IMR-90 (cell line): ENCODE results near the gene GPR132. TPM values are rescaled to one million over a fixed set of nuclear protein-coding genes. Genes with fewer than 3 reads are reported as not detected.
A peak's percentile ranks its signal among the peaks of the same experiment; 100 is the strongest.

ENCODE experiments used
- ATAC-seq: fragments of 200-7000 bp; cut with Tn5 transposase; 2 replicates; pipeline ENCODE4 v1.9.1; 2020; ENCODE audit warnings: low read depth, mild to moderate bottlenecking, moderate library complexity
- BruUV-seq: library from RNA; stranded (reverse); fragments of 400-500 nt; replicated peaks from 2 replicates; lab custom pipeline; 2021; lab: Mats Ljungman, UMichigan
- CTCF ChIA-PET: fragments of 300-600 bp; formaldehyde crosslinking; extraction: SDS; loops from one replicate; lab custom pipeline; 2021; ENCODE audit warnings: antibody characterized with exemption; lab: Yijun Ruan, JAX
- POLR2A ChIA-PET: fragments of 300-600 bp; sonication (Branson Sonifier 250); formaldehyde crosslinking; loops from one replicate; lab custom pipeline; 2022; ENCODE audit warnings: antibody characterized with exemption; ENCODE audit not compliant: unreplicated experiment; lab: Charles Lee
- DNase-seq: peaks from one replicate; pipeline ENCODE4 v3.0.0; 2013
- H2AFZ ChIP-seq: replicated peaks from 2 replicates; pipeline ENCODE3; 2013; ENCODE audit warnings: low read length, mild to moderate bottlenecking; ENCODE audit not compliant: poor library complexity
- H2AK5ac ChIP-seq: 2 replicates; pipeline ENCODE4 v1.6.1; 2013; ENCODE audit warnings: low read depth, low read length, inconsistent platforms
- H2AK9ac ChIP-seq: replicated peaks from 2 replicates; pipeline ENCODE3; 2013; ENCODE audit warnings: mild to moderate bottlenecking, low read depth, low read length, moderate library complexity; ENCODE audit not compliant: poor library complexity
- H2BK120ac ChIP-seq: 2 replicates; pipeline ENCODE4 v1.6.1; 2013; ENCODE audit warnings: low read depth, low read length, inconsistent platforms
- H2BK15ac ChIP-seq: 3 replicates; pipeline ENCODE4 v1.6.1; 2013; ENCODE audit warnings: low read depth, low read length, inconsistent platforms
- H2BK20ac ChIP-seq: 2 replicates; pipeline ENCODE4 v1.6.1; 2013; ENCODE audit warnings: low read depth, mild to moderate bottlenecking, inconsistent platforms, low read length, moderate library complexity
- H2BK5ac ChIP-seq: 2 replicates; pipeline ENCODE4 v1.6.1; 2013; ENCODE audit warnings: mild to moderate bottlenecking, low read depth, low read length, inconsistent platforms; ENCODE audit not compliant: poor library complexity, severe bottlenecking
- H3K14ac ChIP-seq: replicated peaks from 2 replicates; pipeline ENCODE4 v1.6.1; 2013; ENCODE audit warnings: low read depth, low read length, inconsistent platforms
- H3K18ac ChIP-seq: 2 replicates; pipeline ENCODE4 v1.6.1; 2013; ENCODE audit warnings: low read depth, low read length, control low read depth
- H3K23ac ChIP-seq: 2 replicates; pipeline ENCODE4 v1.6.1; 2013; ENCODE audit warnings: low read depth, low read length, inconsistent platforms
- H3K27ac ChIP-seq: 2 replicates; pipeline ENCODE4 v1.5.1; 2013; ENCODE audit warnings: mild to moderate bottlenecking, control low read depth, low read length; ENCODE audit not compliant: insufficient read depth
- H3K27me3 ChIP-seq: 2 replicates; pipeline ENCODE4 v1.6.1; 2013; ENCODE audit warnings: low read length; ENCODE audit not compliant: control insufficient read depth, insufficient read depth
- H3K36me3 ChIP-seq: 2 replicates; pipeline ENCODE4 v1.6.1; 2013; ENCODE audit warnings: low read length, mixed read lengths; ENCODE audit not compliant: control insufficient read depth, insufficient read depth
- H3K4ac ChIP-seq: 2 replicates; pipeline ENCODE4 v1.6.1; 2013; ENCODE audit warnings: low read depth, low read length, inconsistent platforms
- H3K4me1 ChIP-seq: 2 replicates; pipeline ENCODE4 v1.6.1; 2013; ENCODE audit warnings: low read length, mixed read lengths; ENCODE audit not compliant: control insufficient read depth, insufficient read depth
- H3K4me2 ChIP-seq: 2 replicates; pipeline ENCODE4 v1.6.1; 2013; ENCODE audit warnings: low read depth, mild to moderate bottlenecking, control low read depth, low read length, moderate library complexity
- H3K4me3 ChIP-seq: 2 replicates; pipeline ENCODE4 v1.5.1; 2013; ENCODE audit warnings: low read depth, mild to moderate bottlenecking, control low read depth, low read length, moderate library complexity; ENCODE audit not compliant: insufficient read depth
- H3K56ac ChIP-seq: 2 replicates; pipeline ENCODE4 v1.6.1; 2013; ENCODE audit warnings: low read length, inconsistent platforms; ENCODE audit not compliant: insufficient read depth; ENCODE audit errors: extremely low read depth
- H3K79me1 ChIP-seq, 2 experiments: 2 replicates each; pipeline ENCODE4 v1.6.1; 2013; ENCODE audit warnings: low read length in 2 of 2, inconsistent platforms in 1 of 2, low read depth in 1 of 2
- H3K9ac ChIP-seq: 2 replicates; pipeline ENCODE4 v1.6.1; 2013; ENCODE audit warnings: low read depth, low read length, control low read depth
- H3K9me1 ChIP-seq: 2 replicates; pipeline ENCODE4 v1.6.1; 2013; ENCODE audit warnings: low read length, inconsistent platforms; ENCODE audit not compliant: insufficient read depth
- H3K9me3 ChIP-seq: 2 replicates; pipeline ENCODE4 v1.6.1; 2013; ENCODE audit warnings: low read length; ENCODE audit not compliant: control insufficient read depth, insufficient read depth
- H4K20me1 ChIP-seq: 2 replicates; pipeline ENCODE4 v1.6.1; 2013; ENCODE audit warnings: low read length, inconsistent platforms; ENCODE audit not compliant: insufficient read depth
- H4K5ac ChIP-seq: 2 replicates; pipeline ENCODE4 v1.6.1; 2013; ENCODE audit warnings: mild to moderate bottlenecking, low read depth, low read length, control low read depth
- H4K8ac ChIP-seq, 2 experiments: 2 replicates each; pipeline ENCODE4 v1.6.1; 2013; ENCODE audit warnings: low read depth in 2 of 2, low read length in 2 of 2, control low read depth in 1 of 2, inconsistent platforms in 1 of 2
- H4K91ac ChIP-seq: 2 replicates; pipeline ENCODE4 v1.6.1; 2013; ENCODE audit warnings: low read depth, low read length, inconsistent platforms; ENCODE audit not compliant: insufficient read depth
- BHLHE40 ChIP-seq: fragments of 150-350 bp; IDR thresholded peaks from 2 replicates; pipeline ENCODE4 v1.6.1; 2016; ENCODE audit warnings: mild to moderate bottlenecking, low read depth, low read length
- CTCF ChIP-seq: conservative IDR thresholded peaks from 2 replicates; pipeline ENCODE4 v1.5.1; 2012; ENCODE audit warnings: mild to moderate bottlenecking, low read depth, low read length, improper control_type of control experiment
- ELK1 ChIP-seq: fragments of 150-350 bp; IDR thresholded peaks from 2 replicates; pipeline ENCODE4 v1.6.1; 2016; ENCODE audit warnings: low read depth, mild to moderate bottlenecking, low read length, moderate library complexity, borderline replicate concordance
- FOS ChIP-seq: fragments of 150-350 bp; IDR thresholded peaks from 2 replicates; pipeline ENCODE4 v1.6.1; 2016; ENCODE audit warnings: low read depth, low read length
- MAZ ChIP-seq: IDR thresholded peaks from 2 replicates; pipeline ENCODE4 v1.6.1; 2012; ENCODE audit warnings: low read depth, mild to moderate bottlenecking, low read length, improper control_type of control experiment, moderate library complexity, borderline replicate concordance
- MXI1 ChIP-seq: IDR thresholded peaks from 2 replicates; pipeline ENCODE4 v1.6.1; 2012; ENCODE audit warnings: low read depth, mild to moderate bottlenecking, low read length, moderate library complexity, borderline replicate concordance
- NFE2L2 ChIP-seq: fragments of 150-350 bp; IDR thresholded peaks from 2 replicates; pipeline ENCODE4 v1.6.1; 2016; ENCODE audit warnings: low read depth, mild to moderate bottlenecking, low read length
- POLR2A ChIP-seq: IDR thresholded peaks from 2 replicates; pipeline ENCODE4 v1.6.1; 2012; ENCODE audit warnings: mild to moderate bottlenecking, low read depth, low read length
- RAD21 ChIP-seq: IDR thresholded peaks from 2 replicates; pipeline ENCODE4 v1.6.1; 2012; ENCODE audit warnings: low read length, improper control_type of control experiment
- RCOR1 ChIP-seq: IDR thresholded peaks from 2 replicates; pipeline ENCODE4 v1.6.1; 2012; ENCODE audit warnings: mild to moderate bottlenecking, low read length, improper control_type of control experiment; ENCODE audit not compliant: insufficient replicate concordance
- RFX5 ChIP-seq: IDR thresholded peaks from 2 replicates; pipeline ENCODE4 v1.8.0; 2012; ENCODE audit warnings: low read depth, mild to moderate bottlenecking, low read length, moderate library complexity
- USF2 ChIP-seq: fragments of 150-350 bp; IDR thresholded peaks from 2 replicates; pipeline ENCODE4 v1.6.1; 2017; ENCODE audit warnings: mild to moderate bottlenecking, antibody characterized with exemption, low read length, low read depth
- WGBS, 2 experiments: methylation state at CpG; one replicate each; pipeline versions ENCODE4 v1.1.5 to v1.1.7; 2013; ENCODE audit warnings: missing lambda C conversion rate in 2 of 2; ENCODE audit not compliant: insufficient read length in 1 of 2; ENCODE audit errors: extremely low coverage in 2 of 2; 5-methylcytosine and 5-hydroxymethylcytosine counted together
- dilution Hi-C: fragments of 300-500 bp; cut with HindIII; formaldehyde crosslinking; loops from one replicate; pipeline ENCODE4 v1.14.3; 2018; ENCODE audit warnings: low sequenced_read_pairs; ENCODE audit not compliant: unreplicated experiment
- in situ Hi-C: fragments of 300-500 bp; cut with MboI; formaldehyde crosslinking; loops from 3 replicates; pipeline ENCODE4 v1.14.3; 2019; ENCODE audit warnings: low sequenced_read_pairs, inconsistent platforms, mixed read lengths
- intact Hi-C: fragments of 100-400 bp; cut with micrococcal nuclease; formaldehyde crosslinking; loops from 2 replicates; pipeline ENCODE4 v1.10.0; 2022
- polyA plus RNA-seq, 3 experiments: library from polyadenylated mRNA; depleted of rRNA; stranded (reverse); fragments of >200 nt; gene quantifications; 2 replicates each; pipeline ENCODE4 v1.2.3, GENCODE V29; 2012; ENCODE audit warnings: low replicate concordance in 1 of 3
- total RNA-seq: library from RNA; depleted of rRNA; stranded (reverse); fragments of >200 nt; gene quantifications from 2 replicates; pipeline ENCODE4 v1.2.3, GENCODE V29; 2012

Gene GPR132
- total and polyA plus RNA-seq, 2 of the 4 experiments (the other 2 are of a cell fraction) = under 0.01 to 0.10 TPM

- TF ChIP-seq NFE2L2 = no peak
- no peak for TF ChIP-seq POLR2A
- TF ChIP-seq MXI1 = no peak
These were observed 10.4 kb upstream of the GPR132 start (continued) for GRCh38 chr14:105075379-105076295.

- Histone ChIP-seq H3K56ac (no peak overlapping the region), H3K14ac (no peak overlapping the region), H2AK9ac (peak overlapping the region; percentile 24), H2BK120ac (no peak overlapping the region), H2BK5ac (no peak overlapping the region), H4K8ac (no peak overlapping the region), H3K23ac (no peak overlapping the region), H3K79me1 (no peaks in the 10 kb centered on the region), H2AFZ (no peak overlapping the region), H4K20me1 (no peaks in the 10 kb centered on the region), H3K4me3 (no peak overlapping the region), H3K27ac (no peak overlapping the region), H4K91ac (no peak overlapping the region), H2AK5ac (no peak overlapping the region), H3K9ac (no peak overlapping the region), H3K27me3 (peaks cover 11% of the 10 kb centered on the region; the same call in 1 of the 2 replicates), H3K18ac (no peak overlapping the region), H3K4ac (no peak overlapping the region), H2BK15ac (no peak overlapping the region), H3K4me1 (peaks cover 4% of the 10 kb centered on the region; the same call in 1 of the 2 replicates), H3K4me2 (no peak overlapping the region), H2BK20ac (no peak overlapping the region), H3K9me3 (no peaks in the 10 kb centered on the region), H3K36me3 (no peaks in the 10 kb centered on the region), H4K5ac (no peak overlapping the region), H3K9me1 (0 out of 2 replicates have a peak, but pooled peaks cover 3% of the 10 kb centered on the region)
- POLR2A ChIA-PET = no interaction called here
- CTCF ChIA-PET = no interaction called here
- BruUV-seq = no TSS peak
- 72% methylated on average over 11 of the region's 15 CpGs; no CpG with 5 or more reads in 1 of the 2 experiments for WGBS, 2 experiments
- no peak for TF ChIP-seq RFX5
- no peak for TF ChIP-seq MAZ
- no peak for TF ChIP-seq POLR2A
- TF ChIP-seq FOS = no peak
- TF ChIP-seq CTCF = no peak
- TF ChIP-seq NFE2L2 = no peak
- TF ChIP-seq BHLHE40 = no peak
- no peak for TF ChIP-seq RAD21
- no peak for TF ChIP-seq ELK1
- TF ChIP-seq RCOR1 = no peak
- TF ChIP-seq USF2 = no peak
- intact Hi-C loops (no loop called here), in situ Hi-C loops (no loop called here), dilution Hi-C loops (no loop called here)
- ATAC-seq = no peak
- DNase-seq = no peak
These were observed 9.4 kb upstream of the GPR132 start for GRCh38 chr14:105074601-105075053.
